Measurements from ENCODE around the gene TEX9.
"Not testable (repeated sequence)": the region's sequence is repeated elsewhere in the genome, so short reads cannot be mapped to it uniquely, and the experiment has no call there.

Gene TEX9

DNA sequence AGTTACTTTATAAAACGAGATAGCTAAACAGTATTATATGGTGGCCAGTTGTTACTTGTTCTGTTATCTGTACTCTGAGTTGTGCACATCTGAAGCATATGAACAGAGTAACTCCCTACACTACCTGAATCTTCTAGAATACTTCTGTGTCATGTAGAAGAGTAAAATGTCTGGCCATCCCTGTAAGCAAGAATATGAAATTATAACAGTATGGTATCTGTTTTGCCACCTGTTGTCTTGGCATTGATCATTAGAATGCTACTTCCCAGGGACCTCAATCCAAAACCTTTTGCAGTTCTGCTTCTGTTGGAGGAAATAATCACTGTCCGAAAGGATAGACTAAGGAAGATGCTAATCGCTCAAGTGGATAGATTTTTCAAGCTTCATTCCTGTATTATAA lies 1.9 kb downstream of the TEX9 start:
- no peak for DNase-seq

DNA sequence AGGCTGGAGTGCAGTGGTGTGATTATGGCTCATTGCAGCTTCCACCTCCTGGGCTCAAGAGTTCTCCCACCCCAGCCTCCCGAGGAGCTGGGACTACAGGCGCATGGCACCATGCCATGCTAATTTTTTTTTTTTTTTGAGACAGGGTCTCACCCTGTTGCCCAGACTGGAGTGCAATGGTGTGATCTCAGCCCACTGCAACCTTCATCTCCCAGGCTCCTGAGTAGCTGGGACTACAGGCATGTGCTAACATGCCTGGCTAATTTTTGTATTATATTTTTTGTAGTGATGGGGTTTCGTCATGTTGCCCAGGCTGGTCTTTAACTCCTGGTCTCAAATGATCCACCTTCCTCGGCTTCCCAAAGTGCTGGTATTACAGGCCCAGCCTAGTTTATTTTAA lies 4.0 kb downstream of the TEX9 start:
- DNase-seq, result no peak

GRCh38 chr15:56371495-56372147 lies 6.4 kb downstream of the TEX9 start:
- no peak for DNase-seq

GRCh38 chr15:56374693-56375092 lies 9.5 kb downstream of the TEX9 start:
- not testable (repeated sequence) for DNase-seq

GRCh38 chr15:56377822-56378221 lies 12.6 kb downstream of the TEX9 start:
- not testable (repeated sequence) for DNase-seq

DNA sequence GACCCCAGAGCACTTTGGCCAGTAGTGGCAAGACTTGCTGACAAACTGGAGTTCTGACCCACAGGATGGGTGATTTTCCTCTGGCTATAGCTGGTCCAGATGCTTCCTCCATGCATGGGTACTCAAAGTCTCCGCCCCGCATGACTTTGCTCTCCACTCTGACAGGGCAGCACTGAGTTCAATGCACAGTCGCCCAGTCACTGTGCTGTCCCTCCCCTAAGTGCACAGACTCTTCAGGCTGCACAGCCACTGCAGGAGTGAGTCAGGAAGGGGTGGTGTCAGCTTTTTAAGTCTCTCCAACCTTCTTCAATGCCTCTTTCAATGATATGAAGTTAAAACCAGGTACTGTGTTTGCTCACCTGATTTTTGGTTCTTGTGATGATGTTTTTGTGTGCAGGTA lies 17.8 kb downstream of the TEX9 start:
- no peak for DNase-seq

- DNase-seq, result no peak
These were observed 20.7 kb downstream of the TEX9 start for GRCh38 chr15:56385908-56386307.

- no peak for DNase-seq
These were observed 25.6 kb downstream of the TEX9 start for GRCh38 chr15:56390739-56391267.

- no peak for DNase-seq
These were observed 28.1 kb downstream of the TEX9 start for GRCh38 chr15:56393277-56393676.

- DNase-seq, result no peak
These were observed 29.7 kb downstream of the TEX9 start for GRCh38 chr15:56394909-56395308.

DNA sequence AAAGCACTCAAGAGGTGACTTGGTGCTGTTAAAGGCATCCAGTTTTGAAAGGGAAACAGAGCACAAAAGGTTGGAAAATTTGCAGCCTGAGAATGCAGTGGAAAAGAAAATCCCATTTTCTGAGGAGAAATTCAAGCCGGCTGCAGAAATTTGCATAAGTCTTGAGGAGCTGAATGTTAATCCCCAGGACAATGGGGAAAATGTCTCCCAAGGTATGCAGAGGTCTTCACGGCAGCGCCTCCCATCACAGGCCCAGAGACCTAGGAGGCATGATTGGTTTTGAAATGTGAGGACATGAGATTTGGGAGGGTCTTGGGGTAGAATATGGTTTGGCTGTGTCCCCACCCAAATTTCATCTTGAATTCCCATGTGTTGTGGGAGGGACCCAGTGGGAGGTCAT lies 32.1 kb downstream of the TEX9 start:
- not testable (repeated sequence) for DNase-seq

- not testable (repeated sequence) for DNase-seq
These were observed 34.0 kb downstream of the TEX9 start for GRCh38 chr15:56399209-56399608.

DNA sequence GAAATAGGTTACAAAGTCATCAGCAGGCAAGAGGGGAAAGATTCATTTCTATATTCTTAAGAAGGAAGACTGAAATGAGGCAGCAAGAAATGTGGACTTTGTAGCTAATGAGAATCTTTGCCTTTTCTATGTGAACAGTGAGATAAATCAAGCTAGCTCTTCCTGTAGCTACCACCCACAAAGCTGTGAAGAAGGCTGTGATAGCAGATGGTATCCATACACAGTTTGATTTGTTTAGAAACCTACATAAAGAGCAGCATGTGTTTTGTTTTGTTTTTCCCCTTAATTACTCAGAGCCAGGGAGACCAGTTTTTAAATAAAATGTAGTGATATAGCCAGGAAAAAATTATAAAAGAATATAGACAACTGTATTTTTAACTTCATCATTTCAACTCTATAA lies 45.5 kb downstream of the TEX9 start:
- DNase-seq, result peak; percentile 7

DNA sequence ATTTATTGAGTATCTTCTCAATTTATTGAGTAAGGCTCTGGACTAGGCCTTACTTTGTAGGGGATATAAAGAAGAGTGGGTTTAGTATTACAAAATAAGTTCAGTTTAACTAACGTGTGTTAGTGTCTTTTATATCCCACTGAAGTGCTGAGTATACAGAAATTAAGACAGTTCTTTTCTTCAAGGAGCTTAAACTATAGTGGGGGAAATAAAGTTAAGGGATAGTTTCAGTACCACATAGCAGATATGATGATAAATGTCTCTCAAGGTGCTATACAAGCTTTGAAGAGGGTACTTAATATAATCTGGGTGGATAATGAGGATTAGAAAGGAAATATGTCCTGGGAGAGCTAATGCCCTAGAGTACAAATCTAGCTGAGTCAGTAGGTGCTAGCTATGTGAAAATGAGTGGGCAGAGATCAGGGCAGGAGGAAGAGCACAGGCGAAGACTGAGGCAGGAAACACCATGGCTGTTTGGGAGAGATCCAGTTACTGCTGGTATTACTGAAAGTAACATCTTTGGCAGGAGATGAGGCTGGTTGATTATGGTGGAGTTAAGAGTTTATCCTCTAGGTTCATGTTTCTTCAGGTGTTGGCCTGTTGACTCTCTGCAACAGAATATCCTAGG lies 46.0 kb downstream of the TEX9 start:
- DNase-seq, result peak; percentile 69

DNA sequence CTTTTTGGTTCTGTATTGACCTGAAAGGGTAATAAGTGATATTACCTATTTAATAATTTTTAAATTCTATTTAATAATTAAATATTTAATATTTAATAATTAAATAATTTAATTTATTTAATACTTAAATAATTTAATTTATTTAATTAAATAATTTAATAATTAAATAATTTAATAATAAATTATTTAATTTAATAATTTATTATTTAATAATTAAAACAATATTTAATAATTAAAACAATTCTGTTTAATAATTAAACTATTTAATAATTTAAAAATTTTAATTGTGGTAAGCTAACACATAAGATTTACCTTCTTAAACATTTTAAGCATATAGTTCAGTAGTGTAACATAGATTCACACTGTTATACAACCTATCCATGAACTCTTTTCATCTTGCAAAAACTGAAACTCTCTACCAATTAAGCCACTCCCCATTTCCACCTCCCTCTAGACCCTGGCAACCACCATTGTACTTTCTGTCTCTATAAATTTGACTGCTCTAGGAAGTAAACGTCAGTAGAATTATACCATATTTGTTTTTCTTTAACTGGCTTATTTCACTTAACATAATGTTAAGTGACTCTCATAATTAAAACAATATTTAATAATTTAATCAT lies 48.0 kb downstream of the TEX9 start:
- not testable (repeated sequence) for DNase-seq

- DNase-seq, result no peak
These were observed 60.0 kb downstream of the TEX9 start for GRCh38 chr15:56425276-56425675.

- no peak for DNase-seq
These were observed 60.8 kb downstream of the TEX9 start for GRCh38 chr15:56425976-56426375.

DNA sequence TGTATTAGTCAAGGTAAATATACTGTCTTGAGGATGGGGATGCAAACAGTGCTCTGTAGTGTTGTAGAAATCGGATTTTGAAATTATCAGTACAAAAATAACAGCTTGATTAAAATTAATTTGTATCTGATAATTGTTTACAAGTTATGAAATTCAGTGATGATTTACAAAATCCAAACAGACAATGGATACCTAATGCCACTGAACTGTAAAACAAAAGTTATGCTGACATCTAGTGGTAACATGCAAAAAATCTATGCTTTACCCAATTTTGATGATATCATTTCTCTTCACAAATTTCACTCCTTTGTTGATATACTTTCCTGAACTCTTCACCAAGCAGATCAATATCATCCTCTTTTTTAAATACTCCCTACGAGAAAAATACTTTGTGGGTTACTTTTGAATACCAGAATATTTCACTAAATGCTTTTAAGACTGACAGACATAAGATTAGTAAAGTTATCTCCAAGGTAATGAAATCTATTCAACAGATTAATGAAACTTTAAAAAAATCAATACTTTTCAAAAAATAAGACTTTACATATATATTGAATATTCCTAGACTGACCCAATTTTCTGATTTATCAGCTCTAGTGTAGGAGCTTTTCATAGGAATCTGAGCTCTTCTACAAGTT lies 63.7 kb downstream of the TEX9 start:
- DNase-seq, result peak; percentile 46

GRCh38 chr15:56432304-56432703 lies 67.1 kb downstream of the TEX9 start:
- DNase-seq, result no peak

- no peak for DNase-seq
These were observed 75.1 kb downstream of the TEX9 start for GRCh38 chr15:56440214-56440770.

GRCh38 chr15:56442354-56442753 lies 77.1 kb downstream of the TEX9 start:
- no peak for DNase-seq

- no peak for DNase-seq
These were observed 80.5 kb downstream of the TEX9 start for GRCh38 chr15:56445746-56446145.

- DNase-seq, result peak; percentile 6
These were observed 89.6 kb downstream of the TEX9 start for GRCh38 chr15:56454836-56455235.
